ENCODE results near the gene SLC23A2.
"Not testable (repeated sequence)": the region's sequence is repeated elsewhere in the genome, so short reads cannot be mapped to it uniquely, and the experiment has no call there.

Gene SLC23A2

DNA sequence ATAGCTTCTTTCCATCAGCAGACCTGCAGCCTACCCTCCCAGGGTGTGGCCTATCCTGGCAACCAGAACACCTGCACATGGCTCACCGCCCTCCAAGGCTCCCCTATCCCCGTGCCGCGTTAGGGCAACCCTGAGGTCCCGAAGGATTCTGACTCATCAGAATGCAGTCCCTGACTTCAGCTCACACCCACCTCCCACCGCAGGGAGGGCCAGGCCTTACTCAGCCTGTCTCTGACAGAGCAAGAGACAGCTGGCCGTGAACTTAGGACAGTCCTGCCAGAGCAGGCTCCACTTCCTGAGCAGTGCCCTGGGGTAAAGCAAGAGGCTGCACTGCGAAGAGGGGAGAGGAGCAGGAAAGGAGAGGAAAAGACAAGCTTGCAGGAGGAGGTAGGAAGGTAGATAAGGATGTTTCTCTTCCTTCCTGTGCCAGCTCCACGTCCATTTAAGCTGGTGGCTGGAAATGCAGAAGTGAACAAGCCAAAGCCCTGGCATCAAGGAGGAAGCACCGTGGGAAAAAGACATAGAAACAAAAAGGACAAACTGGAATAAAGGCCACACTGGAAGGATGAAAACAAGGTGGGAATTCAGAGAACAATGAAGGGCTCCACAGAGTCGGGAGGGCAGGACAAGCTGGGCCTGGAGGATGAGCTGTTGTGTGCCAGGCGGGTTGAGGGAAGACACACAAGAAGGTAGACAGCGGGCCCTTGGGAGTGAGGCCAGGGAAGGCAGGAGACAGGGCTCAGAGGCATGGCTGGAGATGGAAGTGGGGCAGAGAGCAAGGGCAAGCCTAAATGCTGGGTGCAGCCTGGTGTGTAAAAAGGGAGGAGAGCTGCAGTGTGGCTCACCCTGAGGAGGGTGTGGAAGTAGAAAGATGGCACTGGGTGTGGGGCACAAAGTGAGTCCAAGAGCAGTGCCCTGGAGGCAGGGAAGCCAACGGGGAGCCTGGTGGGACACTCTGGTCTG lies 102.7 kb downstream of the SLC23A2 start:
- peak; percentile 17 to 27 for DNase-seq

DNA sequence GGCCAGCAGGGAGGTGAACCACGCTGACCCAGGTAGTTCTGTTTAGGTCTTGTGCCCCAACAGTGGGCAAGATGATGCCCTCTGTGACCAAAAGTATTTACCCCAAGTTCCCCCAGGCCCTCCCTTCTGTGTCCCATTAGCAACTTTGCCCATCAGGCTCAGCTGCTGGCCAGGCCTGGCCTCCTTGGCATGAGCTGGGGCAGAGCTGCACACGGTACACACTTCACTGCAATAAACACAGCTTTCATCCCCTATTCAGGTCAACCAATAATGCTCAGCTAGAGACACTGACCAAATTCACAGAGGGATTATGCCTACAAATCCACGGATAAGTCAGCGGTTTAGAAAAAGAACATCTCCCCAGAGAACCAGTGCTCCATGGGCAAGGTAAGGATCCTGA lies 103.7 kb downstream of the SLC23A2 start:
- no peak for DNase-seq

- no peak for DNase-seq
These were observed 104.3 kb downstream of the SLC23A2 start for GRCh38 chr20:4896971-4897497.

GRCh38 chr20:4896119-4896702 lies 105.1 kb downstream of the SLC23A2 start:
- no peak for DNase-seq

- peak; percentile 5 to 21 for DNase-seq
These were observed 106.3 kb downstream of the SLC23A2 start for GRCh38 chr20:4894981-4895381.

DNA sequence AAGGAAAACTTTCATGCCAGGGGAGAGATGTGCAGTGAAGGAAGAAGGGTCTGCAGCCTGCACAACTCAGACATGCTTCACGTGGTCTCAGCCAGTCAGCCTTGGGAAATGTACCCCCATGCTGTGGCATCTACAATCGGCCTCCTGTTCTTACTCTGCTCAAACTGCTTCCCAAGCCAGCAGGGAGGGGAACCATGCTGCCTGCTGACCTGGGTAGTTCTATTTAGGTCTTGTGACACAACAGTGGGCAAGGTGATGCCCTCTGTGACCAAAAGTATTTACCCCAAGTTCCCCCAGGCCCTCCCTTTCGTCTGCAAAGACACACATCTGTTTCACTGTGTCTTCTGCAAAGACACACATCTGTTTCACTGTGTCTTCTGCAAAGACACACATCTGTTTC lies 106.9 kb downstream of the SLC23A2 start:
- no peak for DNase-seq

GRCh38 chr20:4893709-4894108 lies 107.6 kb downstream of the SLC23A2 start:
- no peak for DNase-seq

DNA sequence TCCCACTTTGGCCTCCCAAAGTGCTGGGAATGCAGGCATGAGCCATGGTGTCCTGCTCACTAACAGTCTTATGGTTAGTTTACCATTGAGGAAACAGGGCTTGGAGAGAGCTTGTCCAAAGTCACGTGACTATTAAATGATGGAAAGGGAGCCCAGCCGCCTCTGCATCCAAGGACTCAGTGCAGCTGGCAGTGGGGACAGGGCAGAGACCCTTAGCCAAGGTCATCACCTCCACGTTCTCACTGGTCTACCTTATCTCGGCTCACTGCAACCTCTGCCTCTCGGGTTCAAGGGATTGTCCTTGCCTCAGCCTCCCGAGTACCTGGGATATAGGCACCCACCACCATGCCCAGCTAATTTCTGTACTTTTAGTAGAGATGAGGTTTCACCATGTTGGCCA lies 109.3 kb downstream of the SLC23A2 start:
- DNase-seq = no peak

DNA sequence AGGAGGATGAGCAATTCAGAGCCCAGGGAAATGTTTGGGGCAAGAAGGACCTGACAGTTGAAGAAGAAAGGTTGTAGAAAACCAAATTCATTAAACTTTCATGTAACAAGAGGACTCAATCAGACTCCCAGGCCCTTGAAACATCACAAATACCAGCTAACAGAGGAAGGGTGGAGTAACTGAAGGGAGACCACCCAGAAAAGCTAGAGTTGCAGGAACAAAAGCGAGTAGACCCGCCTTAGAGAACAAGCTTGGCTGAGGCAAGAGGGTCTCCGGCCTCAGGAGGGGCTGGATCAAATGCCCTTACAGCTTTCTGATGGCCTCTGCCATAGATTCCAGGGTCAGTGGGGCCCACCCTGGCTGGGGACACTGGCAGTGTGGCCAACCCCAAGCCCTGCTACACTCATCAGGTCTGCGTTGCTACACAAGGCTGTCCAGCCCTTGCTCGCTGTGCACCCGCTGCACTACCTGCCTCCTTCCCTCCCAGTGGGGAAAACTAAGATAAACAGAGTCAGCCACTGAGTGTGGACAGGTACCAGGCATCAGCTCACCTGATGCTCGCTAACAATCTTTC lies 110.0 kb downstream of the SLC23A2 start:
- DNase-seq = no peak

DNA sequence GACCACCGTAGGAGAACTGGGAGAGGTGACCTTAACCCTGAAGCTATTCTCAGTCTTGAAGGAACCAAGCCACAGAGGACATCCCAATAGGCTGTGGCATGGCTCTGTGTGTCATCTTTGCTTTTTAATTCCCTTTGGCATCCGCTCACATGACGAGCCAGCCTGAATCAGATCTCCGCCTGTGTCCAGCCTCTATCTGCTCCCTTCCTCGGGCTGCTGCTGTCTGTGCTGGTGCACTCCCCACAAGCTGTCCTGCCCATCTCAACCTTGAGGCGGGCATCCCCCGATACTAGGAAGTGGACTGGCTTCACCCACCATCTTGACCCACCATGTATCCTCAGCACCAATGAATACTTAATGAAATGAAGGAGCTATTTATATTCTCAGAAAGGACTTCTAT lies 111.9 kb downstream of the SLC23A2 start:
- no peak for DNase-seq

- no peak for DNase-seq
These were observed 113.7 kb downstream of the SLC23A2 start for GRCh38 chr20:4887586-4887985.

- DNase-seq = peak; percentile 50 to 55
These were observed 114.4 kb downstream of the SLC23A2 start for GRCh38 chr20:4886771-4887527.

DNA sequence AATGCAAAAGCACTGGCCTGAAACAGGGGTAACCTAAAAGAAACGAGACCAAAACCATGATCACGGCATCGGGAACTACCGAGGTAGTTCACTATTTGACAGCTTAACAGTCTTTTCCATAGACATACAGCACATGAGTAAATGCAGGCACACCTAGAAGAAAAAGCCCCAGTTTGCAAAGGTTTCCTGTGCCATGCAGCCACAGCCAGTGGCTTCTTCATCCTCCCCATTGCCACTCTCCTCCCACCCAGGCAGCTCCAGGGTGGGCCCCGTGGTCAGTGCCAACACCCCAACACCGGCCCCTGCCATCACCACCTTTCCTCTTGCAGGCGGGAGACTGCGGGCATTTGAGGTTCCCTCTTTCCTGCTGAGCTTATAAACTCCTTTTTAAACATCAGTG lies 115.4 kb downstream of the SLC23A2 start:
- peak in 1 of 2 donors; percentile 4 for DNase-seq

GRCh38 chr20:4883546-4883945 lies 117.8 kb downstream of the SLC23A2 start:
- DNase-seq = no peak

DNA sequence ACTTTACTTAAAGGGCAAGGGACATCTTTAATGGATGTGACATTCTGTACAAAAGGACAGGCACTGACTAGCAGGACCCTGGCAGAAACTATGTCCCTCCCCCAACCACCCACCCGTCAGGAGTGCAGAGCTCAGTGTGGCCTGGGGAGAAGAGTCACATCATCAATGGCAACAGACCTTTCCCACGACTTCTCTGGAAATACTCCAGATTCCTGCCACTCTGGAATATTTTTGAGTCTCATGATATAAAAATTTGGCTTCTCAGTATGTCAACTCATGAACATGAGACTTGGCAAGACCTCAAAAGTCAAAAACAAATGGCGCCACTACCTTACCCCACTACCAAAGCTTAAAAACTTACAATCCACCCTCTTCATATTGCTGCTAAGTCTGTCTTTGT lies 118.3 kb downstream of the SLC23A2 start:
- DNase-seq = no peak

GRCh38 chr20:4881006-4881730 lies 120.1 kb downstream of the SLC23A2 start:
- DNase-seq = no peak

GRCh38 chr20:4880051-4880450 lies 121.3 kb downstream of the SLC23A2 start:
- no peak for DNase-seq

DNA sequence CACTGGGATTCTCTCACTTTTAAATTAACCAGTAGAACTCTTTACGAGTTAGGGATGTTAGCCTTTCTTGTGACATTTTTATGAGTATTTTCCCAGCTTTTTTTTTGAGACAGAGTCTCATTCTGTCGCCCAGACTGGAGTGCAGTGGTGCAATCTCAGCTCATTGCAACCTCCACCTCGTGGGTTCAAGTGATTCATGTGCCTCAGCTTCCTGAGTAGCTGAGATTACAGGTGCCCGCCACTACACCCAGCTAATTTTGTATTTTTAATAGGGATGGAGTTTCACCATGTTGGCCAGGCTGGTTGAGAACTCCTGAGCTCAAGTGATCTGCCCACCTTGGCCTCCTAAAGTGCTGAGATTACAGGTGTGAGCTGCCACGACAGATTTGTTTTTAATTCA lies 123.2 kb downstream of the SLC23A2 start:
- not testable (repeated sequence) for DNase-seq

- DNase-seq = no peak
These were observed 124.6 kb downstream of the SLC23A2 start for GRCh38 chr20:4876731-4877130.

GRCh38 chr20:4876301-4876700 lies 125.0 kb downstream of the SLC23A2 start:
- no peak for DNase-seq

- no peak for DNase-seq
These were observed 125.7 kb downstream of the SLC23A2 start for GRCh38 chr20:4875578-4876067.

DNA sequence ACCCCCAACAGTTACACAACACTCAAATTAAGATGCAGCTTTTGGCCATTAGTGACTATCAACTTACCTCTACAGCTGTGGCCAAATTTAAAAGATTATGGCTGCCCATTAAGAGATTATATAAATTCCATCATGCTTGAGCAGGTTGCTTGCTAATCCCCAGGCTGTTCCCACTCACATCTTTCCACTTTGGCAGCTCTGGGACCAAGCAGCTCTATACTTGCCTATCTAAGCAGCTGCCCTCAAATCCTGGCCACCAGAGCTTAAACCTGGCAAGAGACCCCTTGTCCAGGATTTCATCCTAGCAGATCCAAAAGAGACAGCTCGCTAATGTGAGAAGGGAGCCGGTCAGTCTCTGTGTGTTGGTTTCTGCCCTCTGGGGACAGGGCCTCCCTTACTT lies 127.9 kb downstream of the SLC23A2 start:
- DNase-seq = no peak
